ENCODE data around the gene PRR11. TPM values are rescaled to one million over a fixed set of nuclear protein-coding genes. Genes with fewer than 3 reads are reported as not detected.
"Not testable (repeated sequence)": the region's sequence is repeated elsewhere in the genome, so short reads cannot be mapped to it uniquely, and the experiment has no call there.

PRR11 gene
- total RNA-seq, 1 donor from 2014 or later: 12.9 TPM

DNA sequence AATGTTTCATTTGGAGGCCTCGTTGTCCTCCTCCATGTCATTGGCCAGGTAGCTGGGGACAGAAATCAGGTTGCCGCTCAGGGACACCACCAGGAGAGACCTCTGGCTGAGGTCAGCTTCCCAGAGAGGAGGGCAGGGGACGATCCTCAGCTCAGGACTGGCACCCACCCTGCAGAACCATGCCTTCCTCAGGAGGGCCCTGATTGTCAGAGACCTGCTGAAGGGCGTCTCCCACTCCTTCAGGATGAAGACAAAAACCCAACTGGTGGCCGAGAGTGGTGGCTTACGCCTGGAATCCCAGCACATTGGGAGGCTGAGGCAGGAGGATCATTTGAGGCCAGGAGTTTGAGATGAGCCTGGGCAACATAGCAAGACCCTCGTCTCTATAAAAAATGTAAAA lies 19.5 kb downstream of the PRR11 start:
- no peak for TF ChIP-seq CTCF (IDR thresholded peaks at IDR 0.05)
- no peaks in the 10 kb centered on the region for H3K4me1 Mint-ChIP-seq (ENCODE audit: low read depth)
- H3K4me3 Mint-ChIP-seq (ENCODE audit: unreplicated experiment): no peak overlapping the region
- no peaks in the 10 kb centered on the region for H3K9me3 Mint-ChIP-seq (ENCODE audit: low read depth)
- H3K36me3 Mint-ChIP-seq (ENCODE audit: low read depth): peaks cover 6% of the 10 kb centered on the region
- no peak for DNase-seq (ENCODE audit: low spot score)
- H3K27me3 Mint-ChIP-seq (ENCODE audit: low read depth): no peaks in the 10 kb centered on the region
- H3K27ac Mint-ChIP-seq (ENCODE audit: unreplicated experiment): no peak overlapping the region

- no peak for TF ChIP-seq CTCF (IDR thresholded peaks at IDR 0.05)
- no peak overlapping the region for H3K4me3 Mint-ChIP-seq (ENCODE audit: unreplicated experiment)
- no peaks in the 10 kb centered on the region for H3K4me1 Mint-ChIP-seq (ENCODE audit: low read depth)
- no peaks in the 10 kb centered on the region for H3K9me3 Mint-ChIP-seq (ENCODE audit: low read depth)
- no peak overlapping the region for H3K27ac Mint-ChIP-seq (ENCODE audit: unreplicated experiment)
- DNase-seq (ENCODE audit: low spot score): no peak
- no peaks in the 10 kb centered on the region for H3K27me3 Mint-ChIP-seq (ENCODE audit: low read depth)
- H3K36me3 Mint-ChIP-seq (ENCODE audit: low read depth): peaks cover 6% of the 10 kb centered on the region
These were observed 22.9 kb downstream of the PRR11 start for GRCh38 chr17:59178266-59178985.

DNA sequence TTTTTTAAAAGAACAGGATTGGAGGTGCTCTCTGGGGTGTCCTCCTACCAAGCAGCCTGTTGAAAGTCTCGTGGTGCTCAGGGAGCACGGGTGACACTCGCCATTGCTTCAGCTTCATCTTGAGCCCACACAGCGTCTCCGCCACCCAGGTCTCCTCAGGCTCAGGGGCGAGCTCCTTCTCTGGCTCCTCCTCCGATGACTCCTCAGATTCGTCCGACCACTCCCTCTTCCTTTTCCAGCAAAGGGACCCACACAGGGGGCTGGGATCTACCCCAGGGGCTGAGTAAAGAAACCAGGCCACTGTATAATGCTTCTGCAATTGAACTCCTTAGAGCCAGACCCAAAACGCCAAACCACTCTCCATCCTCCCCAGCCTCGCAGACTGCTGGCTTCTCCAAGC lies 24.1 kb downstream of the PRR11 start:
- H3K27me3 Mint-ChIP-seq (ENCODE audit: low read depth); H3K27ac Mint-ChIP-seq (ENCODE audit: unreplicated experiment); H3K4me3 Mint-ChIP-seq (ENCODE audit: unreplicated experiment); DNase-seq (ENCODE audit: low spot score); H3K36me3 Mint-ChIP-seq (ENCODE audit: low read depth); H3K4me1 Mint-ChIP-seq (ENCODE audit: low read depth); H3K9me3 Mint-ChIP-seq (ENCODE audit: low read depth): not testable (repeated sequence)

GRCh38 chr17:59180626-59181025 lies 25.1 kb downstream of the PRR11 start:
- no peaks in the 10 kb centered on the region for H3K9me3 Mint-ChIP-seq (ENCODE audit: low read depth)

GRCh38 chr17:59181481-59181880 lies 25.9 kb downstream of the PRR11 start:
- Mint-ChIP-seq H3K27me3 (ENCODE audit: low read depth) (no peaks in the 10 kb centered on the region), H3K27ac (ENCODE audit: unreplicated experiment) (no peak overlapping the region), H3K4me3 (ENCODE audit: unreplicated experiment) (no peak overlapping the region)

More at GRCh38 chr17:59180626-59181025, 25.1 kb downstream of the PRR11 start:
- no peak overlapping the region for H3K27ac Mint-ChIP-seq (ENCODE audit: unreplicated experiment)
- peaks cover 2% of the 10 kb centered on the region for H3K36me3 Mint-ChIP-seq (ENCODE audit: low read depth)
- DNase-seq (ENCODE audit: low spot score): no peak
- no peak for TF ChIP-seq CTCF (IDR thresholded peaks at IDR 0.05)
- H3K4me3 Mint-ChIP-seq (ENCODE audit: unreplicated experiment): no peak overlapping the region
- no peaks in the 10 kb centered on the region for H3K4me1 Mint-ChIP-seq (ENCODE audit: low read depth)
- H3K27me3 Mint-ChIP-seq (ENCODE audit: low read depth): no peaks in the 10 kb centered on the region

More at GRCh38 chr17:59181481-59181880, 25.9 kb downstream of the PRR11 start:
- Mint-ChIP-seq H3K4me1 (ENCODE audit: low read depth) (no peaks in the 10 kb centered on the region), H3K9me3 (ENCODE audit: low read depth) (no peaks in the 10 kb centered on the region), H3K36me3 (ENCODE audit: low read depth) (peaks cover 2% of the 10 kb centered on the region)
- no peak for DNase-seq (ENCODE audit: low spot score)
- TF ChIP-seq CTCF (IDR thresholded peaks at IDR 0.05): no peak
